ENCODE measurements around the gene FCHSD2.

The FCHSD2 gene

DNA sequence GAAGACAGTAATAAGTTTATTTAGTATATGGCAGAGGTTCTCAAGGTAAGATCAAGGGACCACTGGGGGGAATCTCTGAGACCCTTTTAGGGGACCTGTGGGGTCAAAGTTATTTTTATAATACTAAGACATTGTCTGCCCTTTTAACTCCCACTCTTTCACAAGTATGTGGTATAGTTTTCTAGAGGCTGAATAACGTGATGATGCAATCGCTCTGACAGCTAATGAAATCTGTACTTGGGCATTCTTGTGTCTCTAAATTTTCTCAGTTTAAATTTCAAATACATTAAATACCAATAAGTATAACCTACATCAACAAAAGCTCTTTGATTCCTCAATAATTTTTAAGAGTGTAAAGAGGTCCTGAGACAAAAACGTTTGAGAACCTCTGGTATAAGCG is 180.0 kb downstream of the FCHSD2 start:
- no peak for DNase-seq

DNA sequence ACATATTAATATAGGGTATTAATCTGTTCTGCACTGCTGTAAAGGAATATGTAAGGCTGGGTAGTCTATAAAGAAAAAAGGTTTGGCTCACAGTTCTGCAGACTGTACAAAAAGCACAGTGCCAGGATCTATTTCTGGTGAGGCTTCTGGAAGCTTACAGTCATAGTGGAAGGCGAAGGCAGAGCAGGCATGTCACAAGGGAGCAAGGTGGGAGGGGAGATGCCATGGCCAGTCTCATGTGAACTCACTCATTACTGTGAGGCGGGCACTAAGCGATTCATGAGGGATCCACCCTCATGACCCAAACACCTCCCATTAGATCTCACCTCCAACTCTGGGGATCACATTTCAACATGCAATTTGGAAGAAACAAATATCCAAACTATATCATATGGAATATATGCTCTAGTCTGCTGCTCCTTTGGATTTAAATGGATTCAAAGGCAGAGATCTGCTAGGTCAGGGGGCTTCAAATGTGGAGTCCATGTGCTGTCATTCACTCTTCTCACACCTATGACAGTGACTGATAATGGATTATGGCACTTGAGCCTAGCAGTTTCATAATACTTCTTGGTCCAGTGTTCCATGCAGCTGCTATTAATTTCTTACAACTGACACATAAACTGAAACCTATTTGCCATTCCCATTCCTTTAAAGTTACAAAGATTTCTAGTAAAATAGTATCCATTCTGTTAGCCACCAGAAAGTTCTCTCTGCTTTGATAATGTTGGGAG is 182.0 kb downstream of the FCHSD2 start:
- no peak for DNase-seq

DNA sequence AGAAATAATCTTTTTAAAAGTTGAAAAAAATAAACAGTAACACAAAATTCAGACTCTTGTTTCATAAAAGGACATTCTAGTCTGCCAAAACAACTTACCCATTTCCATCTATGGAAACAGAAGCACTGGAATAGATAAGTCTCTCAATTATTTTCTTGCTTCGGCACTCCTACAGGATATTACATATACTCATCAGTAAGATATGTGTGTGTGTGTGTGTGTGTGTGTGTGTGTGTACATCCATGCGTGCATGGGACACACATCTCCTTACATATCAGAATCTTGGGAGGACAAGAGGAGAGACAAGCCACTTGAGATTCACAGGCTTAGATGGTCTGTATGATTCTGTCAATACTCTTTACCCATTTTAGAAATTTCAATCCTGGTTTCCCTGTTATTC is 183.3 kb downstream of the FCHSD2 start:
- DNase-seq, result no peak

DNA sequence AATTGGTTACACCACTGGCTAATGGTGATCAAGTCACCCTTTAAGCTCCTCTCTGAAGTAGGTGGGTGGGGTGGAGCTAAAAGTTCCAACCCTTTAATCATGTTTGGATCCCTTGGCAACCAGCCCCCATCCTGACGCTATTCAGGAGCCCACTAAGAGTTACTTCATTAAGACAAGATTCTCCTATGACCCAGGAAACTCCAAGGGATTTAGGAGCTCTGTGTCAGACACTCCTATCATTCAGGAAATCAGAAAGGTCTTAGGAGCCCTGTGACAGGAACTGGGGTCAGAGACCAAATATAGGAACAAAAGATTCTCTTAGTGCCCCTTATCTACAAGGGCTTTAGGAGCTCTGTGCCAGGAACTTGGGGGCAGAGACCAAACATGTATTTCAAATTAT is 186.7 kb downstream of the FCHSD2 start:
- no peak for DNase-seq

DNA sequence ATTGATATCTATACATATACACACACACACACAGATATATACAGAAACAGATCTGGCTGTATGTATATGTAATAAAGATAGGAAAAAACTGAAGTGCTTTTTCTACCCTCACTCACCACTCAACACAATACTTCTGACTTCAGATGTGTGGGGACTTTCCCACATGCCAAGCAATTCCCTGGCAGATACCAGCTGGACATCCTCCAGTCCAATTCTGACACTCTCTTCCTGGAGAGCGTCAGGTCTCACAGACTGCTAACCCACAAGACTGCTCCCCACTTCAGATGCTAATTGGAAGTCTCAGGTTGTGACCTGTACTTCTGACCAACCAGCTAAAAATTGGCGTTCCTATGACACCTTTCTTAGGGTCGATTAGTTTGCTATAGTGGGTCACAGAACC is 187.3 kb downstream of the FCHSD2 start:
- DNase-seq, result no peak

DNA sequence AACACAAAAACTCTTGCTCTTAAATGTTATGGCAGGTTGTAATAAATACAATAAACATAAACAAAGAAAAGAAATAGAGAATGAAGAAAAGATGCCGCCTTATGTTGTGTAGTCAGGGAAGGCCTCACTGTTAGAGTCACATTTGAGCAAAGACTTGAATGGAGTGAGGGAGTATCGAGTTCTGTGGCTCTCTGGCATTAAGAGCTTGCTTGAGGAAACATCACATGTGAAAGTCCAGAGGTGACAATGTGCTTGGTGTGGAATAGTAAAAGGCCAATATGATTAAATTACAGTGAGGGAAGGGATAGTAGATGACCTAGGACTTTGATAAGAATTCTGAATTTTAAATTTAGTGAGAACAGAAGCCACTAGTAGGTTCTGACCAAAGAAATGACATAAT is 188.5 kb downstream of the FCHSD2 start:
- DNase-seq, result no peak

DNA sequence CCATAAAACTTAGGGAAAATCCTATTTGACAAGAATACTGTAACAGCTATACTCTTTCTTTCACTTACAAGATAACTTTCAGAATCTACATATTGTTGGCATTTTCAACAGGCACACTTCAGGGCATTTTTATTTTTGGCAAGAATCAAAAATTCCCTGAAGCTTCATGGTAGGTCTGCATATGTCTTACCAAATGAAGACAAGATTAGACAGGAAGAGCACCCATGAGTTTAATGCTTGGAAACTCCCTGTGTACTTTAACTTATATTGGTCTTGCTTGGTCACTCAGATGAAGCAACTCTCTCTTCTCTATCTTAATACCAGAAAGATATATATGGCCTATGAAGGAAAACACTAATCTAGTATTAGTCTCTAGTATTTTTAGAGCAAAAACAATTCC is 190.2 kb downstream of the FCHSD2 start:
- DNase-seq, result no peak

DNA sequence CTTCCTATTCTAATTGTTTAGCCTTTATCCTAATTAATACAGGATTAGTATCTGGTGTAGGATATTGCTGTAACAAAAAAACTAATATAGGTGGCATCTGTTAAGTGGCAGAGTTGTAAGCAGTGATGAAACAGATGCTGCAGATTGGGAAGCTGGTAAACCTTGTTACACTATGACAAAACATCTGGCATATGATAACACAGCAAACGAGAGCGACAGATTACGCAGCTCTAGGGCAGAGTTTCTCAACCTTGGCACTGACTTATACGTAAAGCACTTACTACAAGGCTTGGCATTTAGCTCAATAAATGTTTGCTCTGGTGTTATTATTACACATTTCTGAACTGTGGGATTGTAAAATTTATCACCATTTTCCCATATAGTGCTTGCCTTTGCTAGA is 190.9 kb downstream of the FCHSD2 start:
- DNase-seq, result no peak

DNA sequence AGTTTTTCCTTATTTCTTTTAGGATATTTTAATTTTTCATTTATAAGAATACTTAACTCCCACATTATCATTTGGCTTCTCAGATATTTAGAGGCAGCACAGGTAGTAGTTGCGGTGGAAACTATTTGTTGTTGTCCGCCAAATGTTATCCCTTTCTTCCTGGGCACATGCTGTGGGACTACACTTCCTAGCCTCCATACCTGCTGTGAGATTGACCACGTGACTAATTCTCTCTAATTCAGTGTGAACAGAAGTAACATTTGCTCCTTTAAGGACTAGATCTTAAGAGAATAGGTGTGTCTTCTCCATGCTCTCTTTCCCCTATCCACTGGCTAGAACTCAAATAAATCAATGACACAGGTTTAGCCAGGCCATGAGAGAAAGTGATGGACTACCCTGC is 191.4 kb downstream of the FCHSD2 start:
- no peak for DNase-seq

DNA sequence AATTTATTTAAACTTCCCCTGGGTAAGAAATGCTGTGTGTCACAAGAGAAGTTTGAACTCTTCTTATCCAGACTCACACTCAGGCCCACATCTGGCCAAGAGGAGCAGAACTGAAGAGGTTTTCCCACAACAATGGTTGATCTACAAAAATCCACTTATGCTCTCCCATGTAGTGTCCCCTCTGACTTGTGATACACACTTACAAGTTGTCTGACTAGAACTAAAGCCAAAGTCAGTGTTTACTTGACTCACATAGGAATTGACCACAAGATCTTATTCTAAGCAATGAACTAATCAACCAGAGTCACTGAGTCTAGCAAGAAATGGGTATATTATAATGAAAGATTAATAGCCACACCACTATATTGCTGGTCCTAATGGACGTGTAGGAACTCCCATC is 194.9 kb downstream of the FCHSD2 start:
- no peak for DNase-seq

DNA sequence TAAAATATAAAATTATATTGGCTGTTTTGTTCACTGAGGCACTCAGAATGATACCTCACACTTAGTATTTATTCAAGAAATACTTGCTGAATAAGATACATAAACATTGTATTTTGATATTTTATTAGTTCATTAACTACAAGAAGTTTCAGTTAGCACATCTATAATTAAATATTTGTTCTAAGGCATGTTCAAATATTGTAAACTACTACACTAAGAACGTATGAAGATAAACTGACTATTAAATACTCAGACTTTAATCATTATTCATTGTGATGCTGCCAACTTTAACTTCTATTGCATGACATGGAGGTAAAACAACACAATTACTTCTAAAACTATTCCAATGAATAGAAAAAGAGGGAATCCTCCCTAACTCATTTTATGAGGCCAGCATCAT is 198.5 kb downstream of the FCHSD2 start:
- no peak for DNase-seq

DNA sequence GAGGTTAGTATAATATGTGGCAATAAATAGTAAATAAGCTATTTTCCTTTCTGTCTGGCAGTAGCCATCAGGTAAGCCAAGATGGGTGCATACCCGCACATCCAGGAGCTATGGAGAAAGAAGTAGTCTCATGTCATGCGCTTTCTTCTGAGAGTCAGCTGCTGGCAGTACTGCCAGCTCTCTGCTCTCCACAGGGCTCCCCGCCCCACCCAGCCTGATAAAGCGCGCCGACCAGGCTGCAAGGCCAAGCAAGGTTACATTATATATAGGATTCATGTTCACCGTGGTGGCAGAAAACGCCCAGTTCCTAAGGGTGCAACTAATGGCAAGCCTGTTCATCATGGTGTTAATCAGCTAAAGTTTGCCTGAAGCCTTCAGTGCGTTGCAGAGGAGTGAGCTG is 201.7 kb downstream of the FCHSD2 start:
- no peak for DNase-seq

DNA sequence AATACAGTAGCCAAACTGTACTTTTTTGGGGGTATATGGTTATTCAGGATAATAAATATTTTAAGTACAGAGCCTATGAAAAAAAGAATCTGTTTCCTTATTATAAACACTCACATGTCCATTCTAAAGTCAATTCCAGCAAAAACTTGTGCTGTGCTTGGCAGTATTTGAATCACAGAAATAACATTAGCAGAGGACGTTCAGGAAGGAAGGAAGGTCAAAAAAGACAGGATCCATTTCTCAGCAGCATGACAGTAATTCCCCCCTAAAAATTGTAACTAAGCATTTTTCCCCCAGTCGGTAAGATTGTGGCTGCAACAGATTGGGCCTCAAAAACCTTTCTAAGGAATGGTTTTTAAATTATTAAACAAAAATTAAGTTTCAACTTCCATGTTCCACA is 203.1 kb downstream of the FCHSD2 start:
- no peak for DNase-seq

DNA sequence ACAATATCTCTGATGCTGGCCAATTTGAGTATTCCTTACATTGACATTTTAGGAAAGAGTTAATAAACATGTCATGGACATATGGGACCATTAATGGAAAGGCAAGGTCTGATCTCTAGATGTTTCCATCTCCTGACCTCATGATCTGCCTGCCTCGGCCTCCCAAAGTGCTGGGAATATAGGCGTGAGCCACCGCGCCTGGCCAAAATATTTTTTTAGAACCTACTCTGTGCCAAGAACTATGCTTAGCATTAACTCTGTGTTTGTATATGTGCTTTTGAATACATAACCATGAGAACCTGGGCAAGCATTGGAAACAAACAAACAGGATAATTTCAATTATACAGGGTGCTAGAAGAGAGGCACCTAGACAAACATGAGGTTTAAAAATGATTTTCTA is 204.7 kb downstream of the FCHSD2 start:
- no peak for DNase-seq

DNA sequence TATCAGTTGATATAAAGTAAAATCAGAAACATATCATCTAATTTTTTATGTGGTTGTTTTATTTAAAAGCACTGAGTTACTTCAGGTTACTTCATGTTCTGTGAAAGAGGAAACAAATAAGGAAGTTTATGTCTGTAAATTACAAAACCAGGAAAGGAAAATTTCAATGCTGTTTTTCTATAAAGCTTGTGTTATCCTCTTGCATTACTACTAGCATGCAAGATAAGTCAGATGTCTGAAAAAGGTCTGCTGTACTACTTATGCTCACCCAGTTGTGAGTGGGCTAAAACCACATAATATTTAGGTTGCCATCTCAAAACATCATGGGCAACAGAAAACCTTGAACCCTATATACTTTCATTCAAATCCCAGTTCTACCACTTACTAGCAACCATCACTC is 206.4 kb downstream of the FCHSD2 start:
- DNase-seq, result no peak

DNA sequence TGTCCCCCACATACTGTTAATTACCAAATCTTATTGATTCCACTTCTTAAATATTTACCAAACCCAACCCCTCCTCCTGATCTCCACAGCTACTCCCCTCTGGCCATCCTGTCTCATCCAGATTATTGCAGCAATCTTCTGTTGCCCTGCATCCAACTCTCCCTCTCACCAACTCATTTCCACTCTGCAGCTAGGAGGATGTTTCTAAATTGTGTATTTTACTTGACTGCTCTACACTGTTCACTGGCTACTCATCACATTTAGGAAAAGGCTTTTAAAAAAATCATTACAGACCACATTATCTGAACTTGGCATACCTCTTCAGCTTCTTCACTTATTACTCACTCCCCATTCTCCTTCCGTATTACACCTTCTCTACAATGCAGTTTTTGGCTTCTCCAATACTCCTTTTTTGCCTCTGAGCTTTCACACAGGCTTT is 210.0 kb downstream of the FCHSD2 start:
- DNase-seq, result no peak

DNA sequence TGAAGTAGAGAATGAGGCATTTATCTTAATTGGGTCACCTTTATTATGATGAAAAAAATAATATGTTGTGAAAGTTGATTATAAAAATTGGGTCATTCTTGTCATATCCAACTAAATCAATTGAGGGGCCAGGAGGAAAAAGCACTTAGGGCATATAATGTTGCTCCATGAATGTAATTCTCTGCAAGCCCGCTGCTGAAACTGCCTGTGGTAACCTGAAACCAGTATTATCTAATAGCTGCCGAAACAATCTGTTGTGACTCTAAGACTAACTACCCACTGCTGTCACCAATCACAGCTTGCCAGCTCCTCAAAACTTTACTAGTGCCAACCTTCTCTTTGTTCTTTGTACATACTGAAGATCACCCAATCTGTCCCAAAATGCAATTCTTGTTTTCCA is 212.1 kb downstream of the FCHSD2 start:
- DNase-seq, result no peak

DNA sequence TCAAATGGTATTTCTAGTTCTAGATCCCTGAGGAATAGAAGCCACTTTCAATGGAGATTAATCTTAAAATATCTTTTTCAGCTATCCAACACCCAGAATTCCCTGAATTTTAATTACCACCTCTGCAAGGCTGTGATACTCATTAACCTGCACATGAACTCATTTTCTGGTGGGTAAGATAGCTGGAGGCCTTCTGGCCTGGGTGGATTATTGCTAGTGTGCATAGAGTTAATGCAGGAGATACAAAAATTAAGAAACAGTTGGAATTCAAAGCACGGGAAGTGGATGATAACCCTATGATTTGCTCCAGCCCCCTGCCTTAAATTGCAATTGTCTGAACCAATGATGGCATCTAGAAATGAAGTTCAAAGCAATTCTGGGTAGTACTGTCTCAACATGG is 212.9 kb downstream of the FCHSD2 start:
- no peak for DNase-seq

DNA sequence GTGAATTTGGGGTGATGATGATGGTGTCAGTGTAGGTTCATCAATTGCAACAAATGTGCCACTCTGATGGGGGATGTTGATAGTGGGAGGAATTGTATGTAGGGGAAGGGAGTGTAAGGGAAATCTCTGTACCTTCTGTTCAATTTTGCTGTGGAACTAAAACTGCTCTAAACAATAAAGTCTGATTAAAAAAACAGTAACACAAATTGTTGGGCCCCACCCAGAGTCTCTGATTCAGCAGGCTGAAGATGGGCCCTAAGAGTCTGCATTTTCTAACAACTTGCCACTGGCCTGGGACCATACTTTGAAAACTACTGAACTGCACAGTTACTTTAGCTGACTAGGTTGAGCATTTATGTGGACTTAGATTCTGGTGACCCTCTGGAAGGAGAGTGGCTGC is 214.7 kb downstream of the FCHSD2 start:
- DNase-seq, result no peak

DNA sequence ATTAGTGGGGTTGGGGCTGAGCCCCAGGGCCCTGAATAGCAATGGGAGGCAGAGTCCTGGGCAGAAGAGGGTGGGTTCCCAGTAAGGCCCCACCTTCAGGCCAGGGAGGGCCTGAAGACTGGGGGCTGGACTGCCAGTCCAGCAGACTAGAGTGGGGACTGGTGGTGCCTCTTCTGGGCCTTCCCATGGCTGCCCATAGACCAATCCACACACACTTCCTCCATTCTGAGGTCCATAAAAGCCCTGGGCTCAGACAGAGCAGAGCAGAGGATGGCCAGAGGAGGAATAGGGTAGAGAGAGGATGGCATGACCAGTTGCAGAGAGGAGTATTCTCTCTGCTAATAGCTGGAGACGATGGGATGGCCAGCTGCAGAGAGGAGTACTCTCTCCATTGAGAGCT is 216.0 kb downstream of the FCHSD2 start:
- DNase-seq, result no peak

DNA sequence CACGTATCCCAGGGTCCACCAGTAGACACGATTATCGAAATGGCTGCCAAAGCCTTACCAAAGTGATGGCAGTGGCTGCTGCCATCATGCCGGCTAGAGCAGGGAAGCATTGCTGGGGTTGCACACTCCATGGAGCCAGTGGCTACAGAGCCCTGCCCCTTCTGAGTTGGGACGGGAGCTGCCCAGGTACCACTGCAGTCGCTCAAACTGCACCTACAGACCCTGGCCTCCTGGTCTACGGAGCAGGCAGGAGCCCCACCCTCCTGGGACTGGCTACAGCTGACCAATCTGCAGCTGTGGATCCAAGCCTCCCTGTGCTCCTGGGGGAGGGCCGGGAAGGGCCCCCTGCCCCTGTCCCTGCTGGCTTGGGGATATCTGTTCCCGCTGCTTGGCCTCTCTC is 216.5 kb downstream of the FCHSD2 start:
- DNase-seq, result no peak

DNA sequence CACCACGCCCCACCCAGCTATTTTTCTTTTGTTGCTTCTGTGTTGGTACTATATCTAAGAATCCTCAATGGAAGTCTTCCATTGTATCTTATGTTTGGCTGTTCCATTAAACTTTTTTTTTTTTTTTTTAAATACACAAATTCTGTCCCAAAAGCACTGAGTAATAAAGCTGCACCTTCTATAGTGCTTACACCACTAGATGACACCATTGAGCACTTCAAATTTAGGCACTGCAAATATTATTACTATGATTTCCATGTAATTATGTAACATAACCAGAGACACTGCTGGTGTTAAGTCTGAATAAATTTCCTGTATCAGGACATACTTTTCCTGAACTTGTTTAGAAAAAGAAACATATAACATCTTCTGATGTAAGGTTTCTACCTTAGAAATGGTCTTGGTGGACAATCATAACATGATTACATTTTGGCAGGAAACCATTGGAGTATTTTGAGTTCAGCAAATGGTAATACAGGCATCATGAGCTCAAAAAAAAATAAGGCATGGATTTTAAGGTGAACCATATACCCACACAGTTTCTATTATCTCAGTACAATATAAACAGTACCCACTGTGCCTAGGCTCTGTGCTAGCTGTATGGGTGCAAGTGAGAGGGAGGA is 217.4 kb downstream of the FCHSD2 start:
- no peak for DNase-seq

DNA sequence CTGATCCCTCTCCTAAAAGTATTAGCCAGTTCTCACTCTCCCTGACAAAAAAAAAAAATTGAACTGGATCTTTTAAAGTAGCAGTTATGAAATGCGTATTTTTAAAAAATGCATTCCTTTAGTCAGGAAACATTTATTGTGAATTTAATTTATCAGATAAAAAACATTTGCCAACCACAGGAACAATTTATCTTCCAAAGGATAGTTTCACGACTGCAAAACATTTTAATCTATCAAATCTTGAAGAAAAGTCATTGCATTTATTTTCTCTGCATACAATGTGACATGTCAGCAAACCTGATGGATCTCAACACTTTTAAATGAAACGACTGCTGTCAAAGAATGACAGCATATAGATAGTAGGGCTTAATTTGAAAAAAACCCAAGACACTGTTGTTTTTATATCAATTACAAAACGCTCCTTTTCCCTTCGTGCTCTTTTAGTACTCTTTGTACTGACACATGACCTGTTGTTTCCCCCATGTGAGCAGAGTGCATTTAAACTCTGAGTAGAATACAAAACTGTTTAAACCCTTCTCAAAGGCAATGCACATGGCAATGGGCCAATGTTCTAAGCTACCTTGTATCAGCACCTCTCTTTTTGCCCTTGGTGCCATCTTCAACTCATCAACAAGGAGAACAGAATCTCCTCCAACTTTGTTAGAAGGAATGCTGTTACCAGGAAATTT is 220.9 kb downstream of the FCHSD2 start:
- DNase-seq, result no peak

DNA sequence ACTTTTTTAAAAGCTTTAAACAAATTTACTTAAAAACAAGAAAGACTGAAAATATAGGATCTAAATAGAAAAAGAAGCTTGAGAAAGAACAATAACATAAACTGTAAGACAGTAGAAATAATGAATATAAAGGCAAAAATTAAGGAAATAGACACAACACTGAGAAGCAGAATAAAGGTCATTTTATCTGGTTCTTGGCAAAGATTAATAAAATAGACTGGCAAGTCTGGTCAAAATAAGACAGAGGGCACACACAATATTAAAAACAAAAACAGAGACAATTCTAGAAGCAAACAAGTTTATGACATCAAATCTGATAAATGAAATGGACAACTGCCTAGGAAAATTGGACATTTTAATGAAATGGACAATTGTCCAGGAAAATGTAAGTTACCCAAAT is 222.1 kb downstream of the FCHSD2 start:
- DNase-seq, result no peak

Measured in T-helper 9 cell (primary cell).